HG03565 (cell line): ENCODE data around the gene GUCA1A.
"Not testable (repeated sequence)": the region's sequence is repeated elsewhere in the genome, so short reads cannot be mapped to it uniquely, and the experiment has no call there.

Experiments used
- ATAC-seq: cut with Tn5 transposase; IDR thresholded peaks from one replicate; pipeline ENCODE4 v1.9.1; 2021; ENCODE audit warnings: mild to moderate bottlenecking, moderate library complexity; ENCODE audit not compliant: unreplicated experiment

The GUCA1A gene

GRCh38 chr6:42171813-42172581 is 1.2 kb upstream of the GUCA1A start:
- ATAC-seq = no peak

- no peak for ATAC-seq
Measured at GRCh38 chr6:42175860-42176259, 2.7 kb downstream of the GUCA1A start.

- no peak for ATAC-seq
Measured at GRCh38 chr6:42176981-42177380, 3.8 kb downstream of the GUCA1A start.

GRCh38 chr6:42177514-42178364 is 4.6 kb downstream of the GUCA1A start:
- no peak for ATAC-seq

GRCh38 chr6:42179261-42179944 is 6.2 kb downstream of the GUCA1A start:
- no peak for ATAC-seq

GRCh38 chr6:42179945-42180313 is 6.8 kb downstream of the GUCA1A start:
- ATAC-seq = no peak

GRCh38 chr6:42182101-42182500 is 8.9 kb downstream of the GUCA1A start:
- ATAC-seq = no peak

GRCh38 chr6:42184475-42184874 is 11.3 kb downstream of the GUCA1A start:
- ATAC-seq = no peak

- ATAC-seq = no peak
Measured at GRCh38 chr6:42185597-42185996, 12.4 kb downstream of the GUCA1A start.

GRCh38 chr6:42188406-42188805 is 15.2 kb downstream of the GUCA1A start:
- no peak for ATAC-seq

- no peak for ATAC-seq
Measured at GRCh38 chr6:42190554-42191183, 17.5 kb downstream of the GUCA1A start.

- not testable (repeated sequence) for ATAC-seq
Measured at GRCh38 chr6:42192385-42192784, 19.2 kb downstream of the GUCA1A start.

- no peak for ATAC-seq
Measured at GRCh38 chr6:42193491-42193894, 20.3 kb downstream of the GUCA1A start.

GRCh38 chr6:42194056-42194455 is 20.9 kb downstream of the GUCA1A start:
- no peak for ATAC-seq

- no peak for ATAC-seq
Measured at GRCh38 chr6:42195415-42195814, 22.3 kb downstream of the GUCA1A start.

- ATAC-seq = no peak
Measured at GRCh38 chr6:42197555-42198362, 24.6 kb downstream of the GUCA1A start.

- no peak for ATAC-seq
Measured at GRCh38 chr6:42199106-42199981, 26.2 kb downstream of the GUCA1A start.

- ATAC-seq = no peak
Measured at GRCh38 chr6:42200035-42200434, 26.9 kb downstream of the GUCA1A start.

- ATAC-seq = no peak
Measured at GRCh38 chr6:42201382-42201781, 28.2 kb downstream of the GUCA1A start.
